Astrocyte of the spinal cord (primary cell): ENCODE results near the gene ROR1.
A peak's percentile ranks its signal among the peaks of the same experiment; 100 is the strongest.

Experiments
- DNase-seq: peaks from one replicate; pipeline ENCODE4 v3.0.0; 2011; ENCODE audit warnings: low read depth, low spot score
- H3K4me3 ChIP-seq: 2 replicates; pipeline ENCODE4 v1.5.1; 2011; ENCODE audit warnings: low read depth, mild to moderate bottlenecking, low read length, moderate library complexity
- CTCF ChIP-seq: IDR thresholded peaks from 2 replicates; pipeline ENCODE4 v1.5.1; 2012; ENCODE audit warnings: low read depth, mild to moderate bottlenecking, low read length, inconsistent platforms
- in situ Hi-C: cut with HindIII; loops from 2 replicates; pipeline ENCODE4 v1.10.0; 2017; ENCODE audit warnings: low sequenced_read_pairs

The ROR1 gene

GRCh38 chr1:64131155-64131554, 357.3 kb downstream of the ROR1 start:
- TF ChIP-seq CTCF: no peak
- DNase-seq: no peak
- H3K4me3 ChIP-seq: no peak overlapping the region
- in situ Hi-C loops: loop anchor here (25.0 kb wide), 1 partner anchor 444 kb away; no protein-coding TSS in a partner anchor

- peak; percentile 83 for DNase-seq
- in situ Hi-C loops: loop anchor here (25.0 kb wide), 1 partner anchor 446 kb away; no protein-coding TSS in a partner anchor
- no peak for TF ChIP-seq CTCF
- H3K4me3 ChIP-seq: no peak overlapping the region
Observed at GRCh38 chr1:64133036-64133435, 359.2 kb downstream of the ROR1 start.

GRCh38 chr1:64135462-64136223, 361.8 kb downstream of the ROR1 start:
- H3K4me3 ChIP-seq: no peak overlapping the region
- in situ Hi-C loops: loop anchor here (25.0 kb wide), 1 partner anchor 448 kb away; no protein-coding TSS in a partner anchor
- no peak for TF ChIP-seq CTCF
- DNase-seq: no peak

GRCh38 chr1:64136296-64136695, 362.5 kb downstream of the ROR1 start:
- no peak overlapping the region for H3K4me3 ChIP-seq
- no peak for TF ChIP-seq CTCF
- in situ Hi-C loops: loop anchor here (25.0 kb wide), 1 partner anchor 449 kb away; no protein-coding TSS in a partner anchor
- DNase-seq: no peak

GRCh38 chr1:64136752-64137411, 363.1 kb downstream of the ROR1 start:
- peak; percentile 96 for DNase-seq
- in situ Hi-C loops: loop anchor here (25.0 kb wide), 1 partner anchor 450 kb away; no protein-coding TSS in a partner anchor
- TF ChIP-seq CTCF: peak; percentile 92
- H3K4me3 ChIP-seq: no peak overlapping the region

- no peak for TF ChIP-seq CTCF
- no peak overlapping the region for H3K4me3 ChIP-seq
- no peak for DNase-seq
- in situ Hi-C loops: loop anchor here (25.0 kb wide), 1 partner anchor 450 kb away; no protein-coding TSS in a partner anchor
Observed at GRCh38 chr1:64137412-64137803, 363.6 kb downstream of the ROR1 start.
